Mesendoderm (in vitro differentiated cells): ENCODE measurements around the gene CYP2D6.

Experiments
- DNase-seq: peaks from one replicate; pipeline ENCODE4 v3.0.0; 2013
- H2AK5ac ChIP-seq: 2 replicates; pipeline ENCODE4 v1.6.1; 2013; ENCODE audit warnings: low read length, inconsistent platforms
- H2BK120ac ChIP-seq: 2 replicates; pipeline ENCODE4 v1.6.1; 2013; ENCODE audit warnings: low read depth, mild to moderate bottlenecking, low read length, moderate library complexity, mixed read lengths
- H2BK15ac ChIP-seq: replicated peaks from 2 replicates; pipeline ENCODE4 v1.6.1; 2013; ENCODE audit warnings: low read depth, mild to moderate bottlenecking, moderate library complexity
- H2BK5ac ChIP-seq: 2 replicates; pipeline ENCODE4 v1.6.1; 2013; ENCODE audit warnings: low read length, inconsistent platforms
- H3K18ac ChIP-seq: 2 replicates; pipeline ENCODE4 v1.6.1; 2013; ENCODE audit warnings: mild to moderate bottlenecking, low read length, mixed read lengths
- H3K23ac ChIP-seq: one replicate; pipeline ENCODE4 v1.6.1; 2013; ENCODE audit warnings: low read length
- H3K27ac ChIP-seq: 2 replicates; pipeline ENCODE4 v1.5.1; 2013; ENCODE audit warnings: low read depth, mild to moderate bottlenecking, inconsistent platforms, low read length, moderate library complexity
- H3K27me3 ChIP-seq: 2 replicates; pipeline ENCODE4 v1.6.1; 2013; ENCODE audit warnings: low read length, control low read depth, mild to moderate bottlenecking, inconsistent platforms; ENCODE audit not compliant: insufficient read depth, poor library complexity
- H3K36me3 ChIP-seq: 2 replicates; pipeline ENCODE4 v1.6.1; 2013; ENCODE audit warnings: low read length, inconsistent platforms; ENCODE audit not compliant: control insufficient read depth, insufficient read depth
- H3K4ac ChIP-seq: one replicate; pipeline ENCODE4 v1.6.1; 2013; ENCODE audit warnings: low read depth, mild to moderate bottlenecking, low read length, moderate library complexity
- H3K4me1 ChIP-seq: 2 replicates; pipeline ENCODE4 v1.6.1; 2013; ENCODE audit warnings: low read depth, low read length, inconsistent platforms; ENCODE audit not compliant: control insufficient read depth
- H3K4me2 ChIP-seq: 2 replicates; pipeline ENCODE4 v1.6.1; 2013; ENCODE audit warnings: low read length
- H3K4me3 ChIP-seq: 2 replicates; pipeline ENCODE4 v1.5.1; 2013; ENCODE audit warnings: mild to moderate bottlenecking, low read length
- H3K56ac ChIP-seq: one replicate; pipeline ENCODE4 v1.6.1; 2013; ENCODE audit warnings: low read length
- H3K79me1 ChIP-seq: 2 replicates; pipeline ENCODE4 v1.6.1; 2013; ENCODE audit warnings: low read length, inconsistent platforms
- H3K79me2 ChIP-seq: 2 replicates; pipeline ENCODE4 v1.6.1; 2013; ENCODE audit warnings: mild to moderate bottlenecking, low read length; ENCODE audit not compliant: control insufficient read depth, insufficient read depth
- H3K9ac ChIP-seq: 2 replicates; pipeline ENCODE4 v1.6.1; 2013; ENCODE audit warnings: low read length, inconsistent platforms
- H4K5ac ChIP-seq: one replicate; pipeline ENCODE4 v1.6.1; 2013; ENCODE audit warnings: low read length
- H4K8ac ChIP-seq: one replicate; pipeline ENCODE4 v1.6.1; 2013; ENCODE audit warnings: low read depth, mild to moderate bottlenecking, control low read depth, low read length, moderate library complexity
- WGBS: extraction: QIAGEN DNeasy Blood & Tissue Kit; methylation state at CpG from one replicate; pipeline ENCODE4 v1.1.7; 2013; ENCODE audit warnings: low lambda C conversion rate, missing lambda C conversion rate; ENCODE audit not compliant: insufficient coverage; ENCODE audit errors: extremely low coverage; 5-methylcytosine and 5-hydroxymethylcytosine counted together

Gene CYP2D6

DNA sequence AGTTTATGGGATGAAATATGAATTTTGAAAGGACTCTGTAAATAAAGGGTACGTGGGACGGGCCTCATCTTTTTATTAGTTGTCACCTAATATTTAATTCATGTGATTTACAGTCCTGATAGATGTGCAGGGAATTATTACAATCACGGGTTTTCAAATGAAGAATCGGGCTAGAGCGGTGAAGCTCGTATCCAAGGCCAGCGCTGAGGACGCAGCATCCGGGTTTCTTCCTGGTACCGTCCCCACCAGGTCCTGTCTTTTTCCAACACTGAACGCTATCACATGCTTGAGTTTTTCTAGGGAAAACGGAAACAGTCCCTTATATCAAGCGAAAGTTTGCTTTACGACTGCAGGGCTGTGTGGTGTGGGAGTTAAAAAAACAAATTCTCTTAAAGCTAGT, 50.3 kb downstream of the CYP2D6 start:
- Histone ChIP-seq H3K79me2 (peaks cover 2% of the 10 kb centered on the region), H3K9ac (peak overlapping the region; percentile 46), H3K23ac (no peak overlapping the region), H3K56ac (peak overlapping the region; percentile 73), H3K4me1 (peaks cover 2% of the 10 kb centered on the region), H2BK5ac (no peak overlapping the region), H3K18ac (no peak overlapping the region), H3K36me3 (no peaks in the 10 kb centered on the region), H4K8ac (no peak overlapping the region), H2AK5ac (no peak overlapping the region), H3K79me1 (no peaks in the 10 kb centered on the region), H2BK120ac (no peak overlapping the region), H2BK15ac (no peak overlapping the region), H4K5ac (no peak overlapping the region), H3K4me3 (peak overlapping the region; percentile 32), H3K4me2 (peak overlapping the region; percentile 82), H3K4ac (no peak overlapping the region), H3K27ac (no peak overlapping the region), H3K27me3 (no peaks in the 10 kb centered on the region)
- no CpG with 5 or more reads among the region's 14 CpGs for WGBS
- peak; percentile 25 for DNase-seq

DNA sequence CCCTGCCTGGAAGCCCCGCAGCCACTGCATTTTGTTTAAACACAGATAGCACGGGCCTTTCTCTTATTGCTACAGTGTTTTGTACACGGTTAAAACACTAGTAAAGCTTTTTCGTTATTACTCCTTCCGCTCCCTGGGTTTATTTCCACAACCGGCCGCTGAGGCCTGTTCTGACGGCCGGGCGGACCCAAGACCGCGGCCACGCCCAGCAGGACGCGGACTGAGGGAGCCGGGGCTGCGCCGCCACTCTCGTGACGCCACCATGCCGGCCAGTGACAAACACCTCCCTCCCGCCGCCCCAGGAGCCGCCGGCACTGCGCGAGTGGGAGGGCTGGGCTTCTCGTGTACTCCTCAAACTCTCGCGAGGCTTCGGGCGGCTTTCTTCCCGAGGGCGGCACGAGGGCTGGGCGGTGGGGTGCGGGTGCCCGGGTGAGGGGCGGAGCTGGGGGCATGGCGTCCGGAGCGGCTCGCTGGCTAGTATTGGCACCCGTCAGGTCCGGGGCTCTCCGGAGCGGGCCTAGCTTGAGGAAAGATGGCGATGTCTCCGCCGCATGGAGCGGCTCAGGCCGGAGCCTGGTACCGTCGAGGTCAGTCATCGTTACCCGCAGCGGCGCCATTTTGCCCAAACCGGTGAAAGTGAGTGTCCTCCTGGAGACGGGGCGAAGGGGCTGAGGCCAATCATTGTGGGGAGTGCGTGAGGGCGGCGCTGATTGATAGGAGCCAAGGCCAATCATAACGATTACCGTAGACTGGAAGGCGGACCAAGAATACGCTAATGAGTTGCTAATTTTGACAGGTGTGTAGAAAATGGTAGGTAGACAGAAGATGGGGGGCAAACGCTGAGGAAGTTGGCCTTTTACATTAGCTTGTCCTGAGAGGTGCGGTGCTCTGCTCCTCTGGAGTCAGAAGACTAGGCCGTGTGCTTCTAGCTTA, 51.0 kb downstream of the CYP2D6 start, which contains the start of gene SMDT1:
Gene SMDT1 (plus strand): TSS at position 382 of the 933 bp plus-strand sequence. CDS start 69 bp downstream, at position 451.
- peak; percentile 99 for DNase-seq
- H4K8ac ChIP-seq: peak within 1 kb of the TSS; percentile 65
- no peaks in the 10 kb centered on the region for H3K36me3 ChIP-seq
- no peak within 1 kb of the TSS for H2BK120ac ChIP-seq
- H3K4me2 ChIP-seq: peak within 1 kb of the TSS; percentile 82
- peak within 1 kb of the TSS; percentile 80 for H3K9ac ChIP-seq
- H3K18ac ChIP-seq: peak within 1 kb of the TSS; percentile 77
- no peak within 1 kb of the TSS for H2BK15ac ChIP-seq
- H3K4ac ChIP-seq: peak within 1 kb of the TSS; percentile 89
- peak within 1 kb of the TSS; percentile 47 for H3K27ac ChIP-seq
- H3K79me1 ChIP-seq: no peaks in the 10 kb centered on the region
- H3K79me2 ChIP-seq: peaks cover 2% of the 10 kb centered on the region
- H3K23ac ChIP-seq: no peak within 1 kb of the TSS
- peak within 1 kb of the TSS; percentile 66 for H3K4me3 ChIP-seq
- H2AK5ac ChIP-seq: no peak within 1 kb of the TSS
- H3K27me3 ChIP-seq: no peaks in the 10 kb centered on the region
- peak within 1 kb of the TSS; percentile 94 for H3K56ac ChIP-seq
- H4K5ac ChIP-seq: no peak within 1 kb of the TSS
- no CpG with 5 or more reads among the region's 71 CpGs for WGBS
- H2BK5ac ChIP-seq: no peak within 1 kb of the TSS
- H3K4me1 ChIP-seq: peaks cover 3% of the 10 kb centered on the region

DNA sequence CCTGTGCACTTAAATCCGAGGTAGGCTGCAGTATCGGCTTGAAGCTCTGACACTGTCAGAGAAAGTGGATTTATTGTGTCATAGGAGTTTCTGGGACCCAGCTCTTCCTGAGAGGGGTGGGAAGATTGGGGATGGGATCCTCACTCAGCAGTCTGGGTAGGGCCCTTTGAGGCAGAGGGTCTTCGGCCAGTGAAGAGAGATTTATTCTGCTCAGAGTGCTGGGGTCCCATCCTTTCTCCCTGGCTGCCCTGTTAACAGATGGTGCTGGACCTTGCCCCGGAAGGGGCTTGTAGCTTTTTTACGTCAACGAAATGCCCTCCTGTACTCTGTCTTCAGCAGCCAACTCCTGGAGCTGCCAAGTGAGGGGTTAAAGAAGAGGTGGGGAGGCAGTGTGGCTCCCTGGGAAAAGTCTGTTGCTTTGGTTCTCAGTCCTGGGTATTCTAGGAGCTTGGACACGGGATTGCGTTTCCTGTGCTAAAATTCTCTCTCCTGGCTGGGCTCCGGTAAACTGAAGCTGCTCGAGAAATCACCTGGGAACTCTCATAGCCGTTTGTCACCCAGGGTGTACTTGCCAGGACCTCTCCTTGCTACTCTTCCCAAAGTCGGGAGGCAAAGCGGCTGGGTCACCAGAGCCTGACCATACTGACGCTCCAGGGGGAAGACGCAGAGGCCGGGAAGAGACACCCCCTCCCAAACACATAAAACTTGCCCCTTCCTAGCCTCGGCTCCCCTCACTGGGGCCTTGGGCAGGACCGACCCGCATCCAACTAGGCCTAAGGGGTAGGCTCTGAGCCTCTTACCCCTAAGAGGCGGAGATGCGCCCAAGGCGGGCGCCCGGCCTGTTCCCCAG, 51.9 kb downstream of the CYP2D6 start:
- WGBS: no CpG with 5 or more reads among the region's 24 CpGs
- H3K56ac ChIP-seq: peak overlapping the region; percentile 94
- no peaks in the 10 kb centered on the region for H3K27me3 ChIP-seq
- no peak overlapping the region for H2BK5ac ChIP-seq
- H3K27ac ChIP-seq: peak overlapping the region; percentile 45
- peaks cover 2% of the 10 kb centered on the region for H3K79me2 ChIP-seq
- H3K23ac ChIP-seq: no peak overlapping the region
- DNase-seq: no peak
- H3K36me3 ChIP-seq: no peaks in the 10 kb centered on the region
- no peak overlapping the region for H2AK5ac ChIP-seq
- H3K4me1 ChIP-seq: peaks cover 3% of the 10 kb centered on the region
- H4K8ac ChIP-seq: peak overlapping the region; percentile 65
- H2BK120ac ChIP-seq: no peak overlapping the region
- peak overlapping the region; percentile 89 for H3K4ac ChIP-seq
- peak overlapping the region; percentile 77 for H3K18ac ChIP-seq
- peak overlapping the region; percentile 53 for H3K4me2 ChIP-seq
- H4K5ac ChIP-seq: no peak overlapping the region
- H3K79me1 ChIP-seq: no peaks in the 10 kb centered on the region
- no peak overlapping the region for H2BK15ac ChIP-seq
- peak overlapping the region; percentile 80 for H3K9ac ChIP-seq
- peak overlapping the region; percentile 20 for H3K4me3 ChIP-seq

DNA sequence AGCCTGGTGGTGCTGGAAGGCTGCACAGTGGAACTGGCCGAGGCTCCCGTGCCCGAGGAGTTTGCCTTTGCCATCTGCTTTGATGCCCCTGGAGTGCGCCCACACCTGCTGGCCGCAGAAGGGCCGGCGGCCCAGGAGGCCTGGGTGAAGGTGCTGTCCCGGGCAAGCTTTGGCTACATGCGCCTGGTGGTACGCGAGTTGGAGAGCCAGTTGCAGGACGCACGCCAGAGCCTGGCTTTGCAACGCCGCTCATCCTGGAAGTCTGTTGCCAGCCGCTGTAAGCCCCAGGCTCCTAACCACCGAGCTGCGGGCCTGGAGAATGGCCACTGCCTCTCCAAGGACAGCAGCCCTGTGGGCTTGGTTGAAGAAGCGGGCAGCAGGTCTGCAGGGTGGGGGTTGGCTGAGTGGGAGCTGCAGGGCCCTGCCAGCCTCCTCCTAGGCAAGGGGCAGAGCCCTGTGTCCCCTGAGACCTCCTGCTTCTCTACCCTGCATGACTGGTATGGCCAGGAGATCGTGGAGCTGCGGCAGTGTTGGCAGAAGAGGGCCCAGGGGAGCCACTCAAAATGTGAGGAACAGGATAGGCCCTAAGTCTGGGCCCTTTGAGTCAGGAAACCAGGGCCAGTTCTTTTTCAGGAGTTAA, 53.0 kb downstream of the CYP2D6 start:
- H3K56ac ChIP-seq: no peak overlapping the region
- H2AK5ac ChIP-seq: no peak overlapping the region
- H3K79me1 ChIP-seq: no peaks in the 10 kb centered on the region
- WGBS: no CpG with 5 or more reads among the region's 21 CpGs
- no peak for DNase-seq
- H4K8ac ChIP-seq: no peak overlapping the region
- H3K36me3 ChIP-seq: no peaks in the 10 kb centered on the region
- no peak overlapping the region for H3K4ac ChIP-seq
- H3K4me1 ChIP-seq: peaks cover 3% of the 10 kb centered on the region
- peaks cover 2% of the 10 kb centered on the region for H3K79me2 ChIP-seq
- no peak overlapping the region for H2BK120ac ChIP-seq
- H3K18ac ChIP-seq: no peak overlapping the region
- H3K27ac ChIP-seq: no peak overlapping the region
- H3K4me3 ChIP-seq: no peak overlapping the region
- no peak overlapping the region for H2BK15ac ChIP-seq
- H3K4me2 ChIP-seq: no peak overlapping the region
- H3K23ac ChIP-seq: no peak overlapping the region
- H2BK5ac ChIP-seq: no peak overlapping the region
- no peak overlapping the region for H3K9ac ChIP-seq
- H4K5ac ChIP-seq: no peak overlapping the region
- no peaks in the 10 kb centered on the region for H3K27me3 ChIP-seq

DNA sequence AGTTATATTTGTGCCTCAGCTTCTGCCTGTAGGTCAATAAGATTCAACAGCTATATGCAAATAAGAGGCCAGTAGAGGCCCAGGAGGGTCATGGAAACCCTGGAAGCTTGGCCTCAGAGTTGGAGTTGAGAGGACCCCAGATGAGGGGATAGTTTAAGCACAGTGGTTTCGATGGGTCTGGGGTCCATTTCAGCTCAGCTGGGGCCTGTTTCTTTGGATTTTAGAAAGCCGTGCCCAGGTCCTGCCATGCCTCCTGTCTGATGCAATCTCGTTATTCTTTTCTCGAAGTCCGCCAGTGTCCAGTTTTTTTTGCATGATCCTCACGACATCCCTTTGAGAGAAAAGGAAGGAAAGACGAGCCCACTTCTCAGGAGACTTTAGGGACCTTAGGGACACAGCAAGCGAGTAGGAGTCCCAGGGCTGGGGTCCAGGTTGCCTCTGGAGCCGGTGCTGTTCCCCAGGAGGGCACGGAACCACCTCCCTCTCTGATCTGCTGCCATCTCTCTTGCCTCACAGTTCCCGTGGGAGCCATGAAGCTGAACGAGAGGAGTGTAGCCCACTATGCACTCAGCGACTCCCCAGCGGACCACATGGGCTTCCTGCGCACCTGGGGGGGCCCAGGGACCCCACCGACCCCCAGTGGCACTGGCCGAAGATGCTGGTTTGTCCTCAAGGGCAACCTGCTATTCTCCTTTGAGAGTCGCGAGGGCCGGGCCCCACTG, 53.7 kb downstream of the CYP2D6 start:
- Histone ChIP-seq H4K5ac (no peak overlapping the region), H3K79me2 (peaks cover 2% of the 10 kb centered on the region), H3K23ac (no peak overlapping the region), H3K4me3 (no peak overlapping the region), H2BK5ac (no peak overlapping the region), H3K4me1 (peaks cover 3% of the 10 kb centered on the region), H2BK120ac (no peak overlapping the region), H3K27me3 (no peaks in the 10 kb centered on the region), H3K9ac (no peak overlapping the region), H2AK5ac (no peak overlapping the region), H3K4me2 (no peak overlapping the region), H3K79me1 (no peaks in the 10 kb centered on the region), H3K27ac (no peak overlapping the region), H2BK15ac (no peak overlapping the region), H3K4ac (no peak overlapping the region), H3K36me3 (no peaks in the 10 kb centered on the region), H3K56ac (no peak overlapping the region), H3K18ac (no peak overlapping the region), H4K8ac (no peak overlapping the region)
- WGBS: no CpG with 5 or more reads among the region's 20 CpGs
- no peak for DNase-seq
